H1 (cell line): ENCODE data around the gene PITPNM1.

Experiments
- CBX5 ChIP-seq: fragments of 300-800, 300-1000 bp; sonication (generic); IDR thresholded peaks from 2 replicates; pipeline ENCODE4 v1.7.1; 2016; ENCODE audit warnings: antibody characterized with exemption, low read length, low read depth
- CREB1 ChIP-seq: IDR thresholded peaks from 2 replicates; pipeline ENCODE4 v1.6.1; 2012; ENCODE audit warnings: inconsistent platforms
- CTCF ChIP-seq, 3 experiments: IDR thresholded peaks; 1 replicate in 2 of 3; 2 replicates in 1 of 3; pipeline versions ENCODE4 v1.5.1 to v1.6.1; 2011; ENCODE audit warnings: low read length in 3 of 3, mild to moderate bottlenecking in 3 of 3, inconsistent platforms in 2 of 3, low read depth in 1 of 3, moderate library complexity in 1 of 3; ENCODE audit not compliant: insufficient read depth in 1 of 3; ENCODE audit errors: control extremely low read depth in 1 of 3
- POLR2A ChIP-seq, 2 experiments: IDR thresholded peaks; 1 replicate in 1 of 2; 2 replicates in 1 of 2; pipeline ENCODE4 v1.6.1; 2011; ENCODE audit warnings: low read depth in 2 of 2, low read length in 2 of 2, mild to moderate bottlenecking in 2 of 2; ENCODE audit errors: control extremely low read depth in 1 of 2
- POLR2AphosphoS5 ChIP-seq: IDR thresholded peaks from 2 replicates; pipeline ENCODE4 v1.6.1; 2011; ENCODE audit warnings: low read depth, low read length
- USF2 ChIP-seq: IDR thresholded peaks from 2 replicates; pipeline ENCODE4 v1.6.1; 2011; ENCODE audit warnings: low read length, improper control_type of control experiment

- TF ChIP-seq CREB1 (no peak), POLR2AphosphoS5 (no peak), USF2 (no peak), CTCF (IDR thresholded peaks at IDR 0.05; ENCODE audit: control extremely low read depth in 1 of 3, insufficient read depth in 1 of 3, low read depth in 1 of 3, low read length in 3 of 3) (no peak), CBX5 (no peak), POLR2A (IDR thresholded peaks at IDR 0.05; ENCODE audit: control extremely low read depth in 1 of 2, low read depth in 2 of 2, low read length in 2 of 2) (no peak)
These were observed 11.6 kb upstream of the PITPNM1 start for GRCh38 chr11:67516806-67517205.
